Heart left ventricle (tissue), 16 donors: ENCODE measurements around the gene FREM2. TPM values are rescaled to one million over a fixed set of nuclear protein-coding genes. Genes with fewer than 3 reads are reported as not detected.
A peak's percentile ranks its signal among the peaks of the same experiment; 100 is the strongest.

Experiments
- ATAC-seq, 4 donors: fragments of 200-7000 bp; cut with Tn5 transposase; one replicate each; pipeline ENCODE4 v1.9.1; 2020 to 2022; ENCODE audit warnings: moderate library complexity in 4 of 4, mild to moderate bottlenecking in 3 of 4, moderate number of reproducible peaks in 1 of 4
- DNase-seq, 5 donors: peaks; one replicate each; pipeline ENCODE4 v3.0.0-alpha.2; 2020
- H3K27ac ChIP-seq, 12 donors: fragments of 200-600 bp; sonication (generic) in 4 of 12; one replicate each; pipeline versions ENCODE4 v1.5.0 to v1.8.0; 2016 to 2022; ENCODE audit warnings: mild to moderate bottlenecking in 2 of 12
- H3K27me3 ChIP-seq, 9 donors: fragments of 200-600 bp; sonication (generic) in 2 of 9; one replicate each; pipeline versions ENCODE4 v1.5.1 to v1.8.0; 2016 to 2022; ENCODE audit warnings: mild to moderate bottlenecking in 3 of 9
- H3K36me3 ChIP-seq, 9 donors: fragments of 200-600 bp; sonication (generic) in 2 of 9; one replicate each; pipeline versions ENCODE4 v1.5.0 to v1.8.0; 2018 to 2022; ENCODE audit warnings: mild to moderate bottlenecking in 2 of 9
- H3K4me1 ChIP-seq, 12 donors: fragments of 200-600 bp; sonication (generic) in 4 of 12; one replicate each; pipeline versions ENCODE4 v1.5.0 to v1.8.0; 2016 to 2022; ENCODE audit warnings: mild to moderate bottlenecking in 3 of 12
- H3K4me3 ChIP-seq, 12 donors: fragments of 200-600 bp; sonication (generic) in 4 of 12; one replicate each; pipeline versions ENCODE4 v1.5.0 to v1.8.0; 2017 to 2022; ENCODE audit warnings: mild to moderate bottlenecking in 9 of 12, moderate library complexity in 4 of 12
- H3K9me3 ChIP-seq, 12 donors: fragments of 200-600 bp; sonication (generic) in 4 of 12; one replicate each; pipeline versions ENCODE4 v1.5.0 to v1.8.0; 2016 to 2022; ENCODE audit warnings: mild to moderate bottlenecking in 1 of 12
- CTCF ChIP-seq, 12 donors: fragments of 200-600 bp; sonication (generic) in 4 of 12; IDR thresholded peaks; one replicate each; pipeline versions ENCODE4 v1.5.0 to v1.8.0; 2018 to 2022; ENCODE audit warnings: antibody characterized with exemption in 12 of 12, mild to moderate bottlenecking in 5 of 12
- POLR2A ChIP-seq, 2 donors: fragments of 450-650 bp; IDR thresholded peaks; one replicate each; pipeline ENCODE4 v1.6.1; 2017; ENCODE audit warnings: antibody characterized with exemption in 2 of 2, mild to moderate bottlenecking in 2 of 2, moderate library complexity in 2 of 2
- WGBS, 4 donors: extraction: QIAGEN DNeasy Blood & Tissue Kit in 2 of 4; methylation state at CpG; one replicate each; pipeline versions ENCODE4 v1.1.5 to v1.1.7; 2013 to 2018; 5-methylcytosine and 5-hydroxymethylcytosine counted together
- intact Hi-C, 10 donors: fragments of 100-400 bp; cut with DNase I; formaldehyde crosslinking; loops; one replicate each; pipeline versions ENCODE4 v1.11.1 to v1.14.2; 2022
- polyA plus RNA-seq, 2 donors: library from polyadenylated mRNA; stranded (reverse); fragments of 200-250 nt; gene quantifications; one replicate each; pipeline ENCODE4 v1.2.3, GENCODE V29; 2013
- total RNA-seq, 9 donors: library from RNA; depleted of rRNA in 2 of 9; stranded (reverse); fragments of >200 nt in 2 of 9; fragmentation: NEBNext Ultra II Directional in 3 of 9; extraction: Animal tissue kit (Norgen Biotek cat#: 25700) in 3 of 9; gene quantifications; one replicate each; pipeline versions ENCODE4 v1.1.0 to v1.2.4, GENCODE V29; 2016 to 2023
- donor health status: ischemic (EF 13 %, LVEDD 7.1; RV severe dilation, severe dysfunction).
- donor health status: healthy with polysubstance abuse.
- donor health status: DM: no; HTN: yes; CAD: no.
- donor health status: DM: no; HTN: no; CAD: no.
- donor health status: ischemic (EF 25% LVEDD 6.9; RV normal size, moderate dysfunction).
- donor health status: ischemic (EF 25% LVEDD 5.7; RV mildly dilated, moderate dysfunction).
- donor health status: healthy.
- donor health status: DM: yes; HTN: yes; CAD: no.
- donor health status: ischemic (EF 35%, LVEDD 5.7; RV mildly dilated, moderate dysfunction).
- donor health status: nonischemic (EF 11% LVEDD 7.7; RV severe dilation, severe dysfunction).
- donor health status: DM: yes; HTN: yes; CAD: no.
- donor health status: PGD.
- donor health status: ischemic (EF 29% LVEDD 5.4; RV normal size, mild dysfunction).
- donor health status: nonischemic (EF 23%, LVEDD 6.1; RV moderate dilation, normal function).

The FREM2 gene
- total and polyA plus RNA-seq, 11 donors: 0.02 to 0.35 (median 0.13) TPM

GRCh38 chr13:38866649-38867048 is 179.8 kb downstream of the FREM2 start:
- Histone ChIP-seq H3K9me3 (no peaks in the 10 kb centered on the region), H3K27me3 (peaks cover 0 to under 1% (median 0%) of the 10 kb centered on the region in 9 donors), H3K4me1 (no peaks in the 10 kb centered on the region), H3K36me3 (no peaks in the 10 kb centered on the region), H3K27ac (no peak overlapping the region), H3K4me3 (no peak overlapping the region)
- TF ChIP-seq POLR2A (IDR thresholded peaks at IDR 0.05) (no peak), CTCF (IDR thresholded peaks at IDR 0.05) (peak in 1 of 12 donors; percentile 4)
- intact Hi-C loops: no loop called here
- ATAC-seq (no peak), DNase-seq (no peak)
- WGBS, 4 donors: 57 to 75% (median 61%) methylated on average over 1 of the region's 1 CpG

- no peaks in the 10 kb centered on the region for H3K9me3 ChIP-seq
- H3K4me1 ChIP-seq: no peaks in the 10 kb centered on the region
- DNase-seq: no peak
- TF ChIP-seq POLR2A (IDR thresholded peaks at IDR 0.05): no peak
- no peak for TF ChIP-seq CTCF (IDR thresholded peaks at IDR 0.05)
- 71 to 79% (median 75%) methylated on average over 3 of the region's 3 CpGs for WGBS, 4 donors
- H3K36me3 ChIP-seq: no peaks in the 10 kb centered on the region
- H3K27ac ChIP-seq: no peak overlapping the region
- intact Hi-C loops: no loop called here
- peaks cover 0 to 3% (median 0%) of the 10 kb centered on the region in 9 donors for H3K27me3 ChIP-seq
- ATAC-seq: no peak
- no peak overlapping the region for H3K4me3 ChIP-seq
Observed at GRCh38 chr13:38868399-38868798, 181.5 kb downstream of the FREM2 start.

- Histone ChIP-seq H3K4me3 (no peak overlapping the region), H3K27ac (no peak overlapping the region), H3K27me3 (peaks cover 0 to 3% (median 0%) of the 10 kb centered on the region in 9 donors), H3K9me3 (no peaks in the 10 kb centered on the region), H3K4me1 (no peaks in the 10 kb centered on the region), H3K36me3 (no peaks in the 10 kb centered on the region)
- no peak for TF ChIP-seq POLR2A (IDR thresholded peaks at IDR 0.05)
- ATAC-seq (no peak), DNase-seq (no peak)
- 66 to 85% (median 72%) methylated on average over 2 of the region's 2 CpGs for WGBS, 4 donors
- intact Hi-C loops: no loop called here
Observed at GRCh38 chr13:38868870-38869269, 182.0 kb downstream of the FREM2 start.

- WGBS, 4 donors: 34 to 60% (median 48%) methylated on average over 2 of the region's 2 CpGs
- ATAC-seq: no peak
- TF ChIP-seq POLR2A (IDR thresholded peaks at IDR 0.05): no peak
- TF ChIP-seq CTCF (IDR thresholded peaks at IDR 0.05): no peak
- H3K9me3 ChIP-seq: no peaks in the 10 kb centered on the region
- DNase-seq: no peak
- H3K4me3 ChIP-seq: no peak overlapping the region
- H3K36me3 ChIP-seq: no peaks in the 10 kb centered on the region
- no peak overlapping the region for H3K27ac ChIP-seq
- peaks cover 0 to 8% (median 0%) of the 10 kb centered on the region in 9 donors for H3K27me3 ChIP-seq
- no peaks in the 10 kb centered on the region for H3K4me1 ChIP-seq
- intact Hi-C loops: loop anchor here in 1 of 10 donors (10.0 kb wide), 1 partner anchor 186 kb away; the partner anchor contains the start of gene FREM2
Observed at GRCh38 chr13:38871275-38871674, 184.4 kb downstream of the FREM2 start.

- H3K4me1 ChIP-seq: no peaks in the 10 kb centered on the region
- H3K27ac ChIP-seq: no peak overlapping the region
- no peak for TF ChIP-seq POLR2A (IDR thresholded peaks at IDR 0.05)
- peak; percentile 12 to 56 (median 39) for TF ChIP-seq CTCF (IDR thresholded peaks at IDR 0.05)
- peak in 2 of 5 donors; percentile 8 to 30 for DNase-seq
- H3K27me3 ChIP-seq: peaks cover 0 to 8% (median 0%) of the 10 kb centered on the region in 9 donors
- no peaks in the 10 kb centered on the region for H3K9me3 ChIP-seq
- 13 to 16% (median 15%) methylated on average over 7 of the region's 7 CpGs for WGBS, 4 donors
- no peaks in the 10 kb centered on the region for H3K36me3 ChIP-seq
- intact Hi-C loops: loop anchor here in 2 of 10 donors (2.0 to 10.0 kb wide), 2 partner anchors 186 to 188 kb away; partner anchors contain the start of gene FREM2 (in 2 of the 2)
- no peak for ATAC-seq
- no peak overlapping the region for H3K4me3 ChIP-seq
Observed at GRCh38 chr13:38872693-38873092, 185.8 kb downstream of the FREM2 start.
